ENCODE measurements around the gene CFDP1.
"Not testable (repeated sequence)": the region's sequence is repeated elsewhere in the genome, so short reads cannot be mapped to it uniquely, and the experiment has no call there.

The CFDP1 gene

DNA sequence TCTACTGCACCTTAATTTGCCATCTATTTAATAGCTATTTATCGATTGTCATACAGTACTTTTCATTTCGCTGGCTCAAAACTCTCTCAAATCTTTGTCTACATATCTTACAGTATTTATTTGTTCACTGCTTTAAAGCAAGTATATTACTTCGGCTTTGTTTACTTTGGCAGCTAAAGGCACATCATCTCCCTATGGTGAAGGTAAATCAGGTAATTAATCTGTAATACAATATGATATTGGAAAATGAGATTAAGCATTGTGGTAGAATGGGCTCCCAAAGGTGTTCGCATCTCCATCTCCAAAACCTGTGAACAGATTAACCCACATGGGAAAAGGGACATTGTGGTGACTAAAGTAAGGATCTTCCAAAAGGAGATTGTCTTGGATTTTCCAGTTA lies 24.7 kb upstream of the CFDP1 start:
- DNase-seq (ENCODE audit: low read depth), result no peak
- H3K4me3 ChIP-seq (ENCODE audit: control insufficient read depth, low read depth, low read length), result no peak overlapping the region
- TF ChIP-seq, protein P1, sequence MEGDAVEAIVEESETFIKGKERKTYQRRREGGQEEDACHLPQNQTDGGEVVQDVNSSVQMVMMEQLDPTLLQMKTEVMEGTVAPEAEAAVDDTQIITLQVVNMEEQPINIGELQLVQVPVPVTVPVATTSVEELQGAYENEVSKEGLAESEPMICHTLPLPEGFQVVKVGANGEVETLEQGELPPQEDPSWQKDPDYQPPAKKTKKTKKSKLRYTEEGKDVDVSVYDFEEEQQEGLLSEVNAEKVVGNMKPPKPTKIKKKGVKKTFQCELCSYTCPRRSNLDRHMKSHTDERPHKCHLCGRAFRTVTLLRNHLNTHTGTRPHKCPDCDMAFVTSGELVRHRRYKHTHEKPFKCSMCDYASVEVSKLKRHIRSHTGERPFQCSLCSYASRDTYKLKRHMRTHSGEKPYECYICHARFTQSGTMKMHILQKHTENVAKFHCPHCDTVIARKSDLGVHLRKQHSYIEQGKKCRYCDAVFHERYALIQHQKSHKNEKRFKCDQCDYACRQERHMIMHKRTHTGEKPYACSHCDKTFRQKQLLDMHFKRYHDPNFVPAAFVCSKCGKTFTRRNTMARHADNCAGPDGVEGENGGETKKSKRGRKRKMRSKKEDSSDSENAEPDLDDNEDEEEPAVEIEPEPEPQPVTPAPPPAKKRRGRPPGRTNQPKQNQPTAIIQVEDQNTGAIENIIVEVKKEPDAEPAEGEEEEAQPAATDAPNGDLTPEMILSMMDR (conservative IDR thresholded peaks at IDR 0.05; ENCODE audit: control insufficient read depth, insufficient read depth, low read depth, low read length), result no peak

DNA sequence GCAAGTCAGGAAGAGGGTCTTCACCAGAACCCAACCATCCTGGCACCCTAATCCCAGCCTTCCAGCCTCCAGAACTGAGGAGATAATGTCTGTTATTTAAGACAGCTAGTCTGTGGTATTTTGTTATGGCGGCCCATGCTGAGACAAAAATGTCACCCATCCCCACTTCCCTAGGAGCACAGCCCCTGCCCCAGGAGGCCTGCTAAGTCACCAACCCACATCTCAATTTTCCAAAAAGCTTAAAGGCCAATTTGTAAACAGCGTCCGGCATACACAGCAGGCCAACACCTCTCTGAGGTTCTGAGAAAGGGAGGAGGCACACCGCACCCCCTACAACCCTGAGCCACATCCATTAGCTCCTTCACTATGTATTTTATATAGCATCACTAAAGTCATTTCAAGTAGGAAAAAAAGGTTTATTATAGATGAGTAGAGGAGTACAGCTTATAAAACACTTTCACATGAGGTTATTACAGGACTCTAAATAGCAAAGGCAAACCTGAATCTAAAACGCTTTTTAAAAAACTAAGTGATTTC lies 24.2 kb upstream of the CFDP1 start:
- TF ChIP-seq, protein P1 (conservative IDR thresholded peaks at IDR 0.05; ENCODE audit: control insufficient read depth, insufficient read depth, low read depth, low read length), result no peak
- no peak overlapping the region for H3K4me3 ChIP-seq (ENCODE audit: control insufficient read depth, low read depth, low read length)
- DNase-seq (ENCODE audit: low read depth), result no peak

DNA sequence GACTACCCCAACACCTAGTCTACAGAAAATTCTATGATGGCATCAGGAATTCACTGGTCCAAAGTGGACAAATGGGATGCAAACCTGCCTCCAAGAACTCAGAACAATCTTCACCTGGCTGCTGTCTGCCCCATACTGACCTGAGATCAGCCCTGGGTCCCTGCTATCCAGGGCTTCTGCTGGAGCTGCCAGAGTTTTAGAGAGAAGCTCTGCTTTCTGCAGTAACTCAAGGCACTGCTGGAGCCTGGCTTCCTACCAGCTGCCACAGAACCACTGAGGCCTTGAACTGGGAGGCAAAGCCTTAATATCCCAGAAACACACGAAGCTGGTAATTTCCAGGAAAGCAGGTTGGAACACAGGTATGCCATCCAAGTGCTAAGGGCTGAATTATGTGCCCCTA lies 23.7 kb upstream of the CFDP1 start:
- TF ChIP-seq, protein P1 (conservative IDR thresholded peaks at IDR 0.05; ENCODE audit: control insufficient read depth, insufficient read depth, low read depth, low read length), result no peak
- no peak for DNase-seq (ENCODE audit: low read depth)
- no peak overlapping the region for H3K4me3 ChIP-seq (ENCODE audit: control insufficient read depth, low read depth, low read length)

DNA sequence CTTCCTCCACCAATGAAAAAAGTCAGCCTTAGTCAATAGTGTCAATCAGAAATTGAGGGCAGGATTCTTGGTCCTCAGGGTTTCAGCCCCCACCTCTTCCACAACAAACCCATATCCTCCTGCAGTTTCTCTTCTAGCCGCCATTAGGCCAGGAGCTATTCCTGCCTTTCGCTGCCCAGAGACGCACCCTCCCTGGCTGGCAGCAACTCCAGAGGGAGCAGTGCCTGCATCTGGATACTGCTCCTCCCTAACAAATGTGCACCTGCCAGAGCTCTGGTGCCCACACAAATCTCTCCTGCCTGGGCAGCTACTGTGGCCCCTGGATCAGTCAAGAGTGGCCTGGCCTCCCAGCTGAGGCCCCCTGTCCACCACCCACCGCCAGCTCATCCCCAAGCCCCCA lies 23.2 kb upstream of the CFDP1 start:
- not testable (repeated sequence) for DNase-seq (ENCODE audit: low read depth); H3K4me3 ChIP-seq (ENCODE audit: control insufficient read depth, low read depth, low read length)

DNA sequence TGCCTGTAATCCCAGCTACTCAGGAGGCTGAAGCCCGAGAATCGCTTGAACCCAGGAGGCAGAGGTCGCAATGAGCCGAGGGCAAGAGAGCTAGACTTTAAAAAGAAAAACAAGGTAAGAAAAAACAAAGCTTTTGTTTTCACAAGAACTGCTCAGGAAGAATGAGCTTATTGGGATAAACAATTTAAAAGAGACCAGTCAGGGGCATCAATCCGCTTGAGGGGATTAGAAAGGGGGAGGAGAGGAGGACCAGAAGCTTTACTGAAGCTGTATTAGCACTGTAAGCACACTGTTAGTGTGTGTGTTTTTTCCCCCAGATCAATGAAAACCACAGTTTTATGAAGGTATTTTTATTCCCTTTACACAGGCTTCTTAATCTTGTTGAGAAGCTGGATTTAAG lies 22.4 kb upstream of the CFDP1 start:
- TF ChIP-seq, protein P1 (conservative IDR thresholded peaks at IDR 0.05; ENCODE audit: control insufficient read depth, insufficient read depth, low read depth, low read length), result no peak
- no peak overlapping the region for H3K4me3 ChIP-seq (ENCODE audit: control insufficient read depth, low read depth, low read length)
- DNase-seq (ENCODE audit: low read depth), result no peak

DNA sequence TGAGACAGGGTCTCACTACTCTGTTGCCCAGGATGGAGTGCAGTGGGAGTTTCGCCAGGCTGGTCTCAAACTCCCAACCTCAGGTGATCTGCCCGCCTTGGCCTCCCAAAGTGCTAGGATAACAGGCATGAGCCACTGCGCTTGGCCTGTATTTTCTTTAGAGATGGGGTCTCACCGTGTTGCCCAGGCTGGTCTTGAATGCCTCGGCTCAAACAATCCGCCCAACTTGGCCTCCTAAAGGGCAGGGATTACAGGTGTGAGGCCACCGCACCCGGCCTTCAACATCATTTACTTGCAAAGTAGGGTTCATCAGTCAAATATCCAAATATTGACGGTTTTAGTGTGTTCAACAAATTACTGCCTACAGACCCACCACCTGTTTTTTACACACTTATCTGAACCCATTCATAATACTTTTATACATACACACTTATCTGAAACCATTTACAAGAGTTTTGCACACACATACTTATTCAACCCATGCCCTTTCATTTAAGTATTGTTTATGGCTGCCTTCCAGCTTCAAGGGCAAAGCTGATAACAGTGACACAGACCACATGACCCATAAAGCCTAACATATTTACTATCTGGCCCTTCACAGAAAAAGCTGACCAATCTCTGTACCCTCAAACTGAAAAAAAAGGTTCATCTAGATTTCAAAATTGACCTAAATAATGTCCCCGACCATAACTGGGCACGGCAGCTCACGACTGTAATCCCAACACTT lies 19.3 kb upstream of the CFDP1 start:
- no peak overlapping the region for H3K4me3 ChIP-seq (ENCODE audit: control insufficient read depth, low read depth, low read length)
- no peak for DNase-seq (ENCODE audit: low read depth)
- TF ChIP-seq, protein P1 (conservative IDR thresholded peaks at IDR 0.05; ENCODE audit: control insufficient read depth, insufficient read depth, low read depth, low read length), result no peak

DNA sequence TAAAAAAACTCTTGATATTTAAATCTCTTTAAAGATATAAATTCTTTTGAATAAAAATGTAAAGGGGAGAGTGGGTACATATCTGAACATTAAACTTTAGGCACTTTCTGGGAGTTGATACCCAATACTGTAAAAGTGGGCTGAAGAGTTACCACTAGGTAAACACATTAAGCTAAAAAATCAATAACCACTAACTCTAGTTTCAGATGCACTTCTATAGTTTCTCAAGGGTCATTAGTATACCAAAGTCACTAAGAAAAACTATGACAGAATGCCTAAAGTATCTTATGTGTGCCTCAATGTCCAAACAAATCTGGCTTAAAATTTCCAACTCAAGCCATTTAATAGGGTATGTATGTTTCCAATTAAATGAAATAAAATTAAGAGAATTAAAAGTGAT lies 13.1 kb upstream of the CFDP1 start:
- TF ChIP-seq, protein P1 (conservative IDR thresholded peaks at IDR 0.05; ENCODE audit: control insufficient read depth, insufficient read depth, low read depth, low read length), result no peak
- no peak for DNase-seq (ENCODE audit: low read depth)
- no peak overlapping the region for H3K4me3 ChIP-seq (ENCODE audit: control insufficient read depth, low read depth, low read length)
